Measurements from ENCODE around the gene OPCML. TPM values are rescaled to one million over a fixed set of nuclear protein-coding genes. Genes with fewer than 3 reads are reported as not detected.

The OPCML gene
- total and polyA plus RNA-seq, 5 donors = 0.14 to 2.8 (median 1.1) TPM

DNA sequence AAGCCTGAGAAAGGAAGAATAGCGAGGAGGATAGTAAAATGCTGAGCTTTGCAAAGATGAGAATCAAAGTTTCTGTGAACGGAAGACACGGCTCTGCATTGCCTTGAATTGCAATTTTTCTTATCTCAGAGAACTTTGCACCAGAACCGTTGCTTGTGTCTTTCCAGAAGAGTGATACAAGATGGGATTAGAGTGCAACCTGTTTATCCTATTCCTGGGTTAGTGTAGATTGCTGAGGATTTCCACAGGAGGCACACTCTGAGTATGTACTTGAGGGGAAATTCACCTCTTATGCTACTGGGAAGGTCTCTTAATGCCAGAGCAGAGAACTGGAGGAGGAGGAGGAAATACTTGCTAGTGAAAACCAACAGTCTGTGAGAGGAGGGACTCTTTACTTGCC, 377.5 kb downstream of the OPCML start:
- Histone ChIP-seq H3K27me3 (ENCODE audit: control insufficient read depth, insufficient read depth) (no peaks in the 10 kb centered on the region), H3K27ac (ENCODE audit: low read length) (no peak overlapping the region), H3K4me1 (ENCODE audit: control insufficient read depth, insufficient read depth, low read length) (no peaks in the 10 kb centered on the region), H3K4me3 (ENCODE audit: low read length) (no peak overlapping the region), H3K9me3 (ENCODE audit: control insufficient read depth, low read length) (no peaks in the 10 kb centered on the region)
- ATAC-seq = no peak
- WGBS = 42% methylated on average over 4 of the region's 4 CpGs
- no peak for DNase-seq
- intact Hi-C loops (cut with DNase I) = loop anchor here in 2 of 4 donors (5.0 kb wide), 1 partner anchor 72 kb away; no protein-coding TSS in a partner anchor

- Histone ChIP-seq H3K27me3 (ENCODE audit: control insufficient read depth, insufficient read depth) (no peaks in the 10 kb centered on the region), H3K4me3 (ENCODE audit: low read length) (no peak overlapping the region), H3K4me1 (ENCODE audit: control insufficient read depth, insufficient read depth, low read length) (no peaks in the 10 kb centered on the region), H3K9me3 (ENCODE audit: control insufficient read depth, low read length) (no peaks in the 10 kb centered on the region), H3K27ac (ENCODE audit: low read length) (no peak overlapping the region)
- intact Hi-C loops (cut with DNase I) = no loop called here
- 68% methylated on average over 8 of the region's 8 CpGs for WGBS
- DNase-seq = no peak
- ATAC-seq = no peak
Measured at GRCh38 chr11:133154076-133154475, 378.2 kb downstream of the OPCML start.

DNA sequence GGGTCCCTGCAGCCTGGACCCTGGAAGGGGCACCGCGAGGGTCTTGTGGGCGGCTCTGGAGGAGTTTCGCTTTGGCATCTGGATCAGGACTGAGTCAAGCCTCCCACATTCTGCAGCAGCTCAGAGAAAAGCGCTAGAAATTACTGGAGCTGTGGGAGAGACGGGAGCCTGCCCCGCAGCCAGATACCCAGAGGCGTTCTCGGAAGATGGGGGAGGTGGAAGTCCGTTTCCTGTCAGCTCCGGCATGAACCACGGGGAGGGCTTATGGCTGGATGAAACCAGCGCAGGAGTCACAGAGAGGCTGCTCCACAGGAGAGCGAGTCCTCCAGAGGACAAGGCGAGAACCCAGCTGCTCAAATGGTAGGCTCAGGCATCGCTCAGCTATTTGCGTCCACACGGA, 379.3 kb downstream of the OPCML start:
- no peak overlapping the region for H3K27ac ChIP-seq (ENCODE audit: low read length)
- no peak for DNase-seq
- H3K9me3 ChIP-seq (ENCODE audit: control insufficient read depth, low read length) = no peaks in the 10 kb centered on the region
- H3K4me3 ChIP-seq (ENCODE audit: low read length) = no peak overlapping the region
- intact Hi-C loops (cut with DNase I) = no loop called here
- peak in 1 of 2 donors; percentile 31 for ATAC-seq
- no peaks in the 10 kb centered on the region for H3K4me1 ChIP-seq (ENCODE audit: control insufficient read depth, insufficient read depth, low read length)
- H3K27me3 ChIP-seq (ENCODE audit: control insufficient read depth, insufficient read depth) = no peaks in the 10 kb centered on the region
- WGBS = 54% methylated on average over 18 of the region's 18 CpGs

DNA sequence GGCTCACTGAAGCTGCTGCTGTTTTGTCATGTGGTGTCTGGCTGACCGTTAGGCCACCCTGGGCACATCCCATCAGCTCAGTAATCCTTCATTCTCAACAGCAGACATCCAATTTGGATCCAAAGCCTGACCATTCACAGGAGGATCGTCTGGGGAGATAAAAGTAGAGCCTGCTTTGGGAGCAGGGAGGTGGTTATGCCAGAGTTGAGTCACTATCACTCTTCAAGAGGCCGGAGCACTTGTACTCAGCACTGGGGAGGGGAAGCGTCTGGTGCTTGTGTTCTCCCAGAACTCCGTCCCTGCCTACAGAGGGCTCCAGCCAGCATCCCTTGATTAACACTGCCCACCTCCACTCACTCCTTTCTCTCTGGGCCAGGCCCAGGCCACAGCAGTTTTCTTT, 382.6 kb downstream of the OPCML start:
- intact Hi-C loops (cut with DNase I) = no loop called here
- WGBS = 24% methylated on average over 5 of the region's 5 CpGs
- Histone ChIP-seq H3K4me1 (ENCODE audit: control insufficient read depth, insufficient read depth, low read length) (no peaks in the 10 kb centered on the region), H3K27me3 (ENCODE audit: control insufficient read depth, insufficient read depth) (no peaks in the 10 kb centered on the region), H3K9me3 (ENCODE audit: control insufficient read depth, low read length) (no peaks in the 10 kb centered on the region), H3K27ac (ENCODE audit: low read length) (no peak overlapping the region), H3K4me3 (ENCODE audit: low read length) (no peak overlapping the region)
- DNase-seq = no peak
- peak; percentile 61 to 63 for ATAC-seq

DNA sequence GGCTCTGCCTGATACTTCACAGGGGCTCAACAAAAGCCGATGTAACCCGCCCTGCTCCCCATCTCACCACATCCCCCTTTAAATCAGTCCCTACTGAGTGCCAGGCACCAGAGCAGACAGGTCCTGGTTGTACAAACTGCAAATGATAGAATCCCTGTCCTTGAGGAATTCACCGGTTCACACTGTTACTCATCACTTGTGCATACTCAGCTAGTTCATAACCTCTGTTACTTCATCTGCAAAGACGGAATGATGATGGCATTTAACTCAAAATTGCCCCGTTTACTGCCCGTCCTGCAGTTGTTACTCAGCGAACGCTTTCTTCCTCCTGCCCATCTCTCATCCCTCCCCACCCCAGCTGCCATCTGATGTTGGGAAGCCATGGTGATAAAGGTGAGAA, 384.7 kb downstream of the OPCML start:
- intact Hi-C loops (cut with DNase I) = no loop called here
- DNase-seq (no peak), ATAC-seq (no peak)
- H3K27ac ChIP-seq (ENCODE audit: low read length) = no peak overlapping the region
- no peaks in the 10 kb centered on the region for H3K9me3 ChIP-seq (ENCODE audit: control insufficient read depth, low read length)
- no peak overlapping the region for H3K4me3 ChIP-seq (ENCODE audit: low read length)
- WGBS = 85% methylated on average over 8 of the region's 8 CpGs
- no peaks in the 10 kb centered on the region for H3K27me3 ChIP-seq (ENCODE audit: control insufficient read depth, insufficient read depth)
- H3K4me1 ChIP-seq (ENCODE audit: control insufficient read depth, insufficient read depth, low read length) = no peaks in the 10 kb centered on the region

- Histone ChIP-seq H3K4me3 (ENCODE audit: low read length) (no peak overlapping the region), H3K4me1 (ENCODE audit: control insufficient read depth, insufficient read depth, low read length) (no peaks in the 10 kb centered on the region), H3K9me3 (ENCODE audit: control insufficient read depth, low read length) (no peaks in the 10 kb centered on the region), H3K27me3 (ENCODE audit: control insufficient read depth, insufficient read depth) (no peaks in the 10 kb centered on the region), H3K27ac (ENCODE audit: low read length) (no peak overlapping the region)
- intact Hi-C loops (cut with DNase I) = no loop called here
- 46% methylated on average over 7 of the region's 7 CpGs for WGBS
- ATAC-seq (no peak), DNase-seq (no peak)
Measured at GRCh38 chr11:133146697-133147306, 385.5 kb downstream of the OPCML start.

- H3K4me1 ChIP-seq (ENCODE audit: control insufficient read depth, insufficient read depth, low read length) = no peaks in the 10 kb centered on the region
- no peaks in the 10 kb centered on the region for H3K27me3 ChIP-seq (ENCODE audit: control insufficient read depth, insufficient read depth)
- 65% methylated on average over 5 of the region's 5 CpGs for WGBS
- intact Hi-C loops (cut with DNase I) = loop anchor here (5.0 to 10.0 kb wide), 3 partner anchors 687 to 697 kb away; no protein-coding TSS in a partner anchor
- H3K9me3 ChIP-seq (ENCODE audit: control insufficient read depth, low read length) = no peaks in the 10 kb centered on the region
- no peak for ATAC-seq
- no peak for DNase-seq
- H3K27ac ChIP-seq (ENCODE audit: low read length) = no peak overlapping the region
- H3K4me3 ChIP-seq (ENCODE audit: low read length) = no peak overlapping the region
Measured at GRCh38 chr11:133137939-133138338, 394.4 kb downstream of the OPCML start.

DNA sequence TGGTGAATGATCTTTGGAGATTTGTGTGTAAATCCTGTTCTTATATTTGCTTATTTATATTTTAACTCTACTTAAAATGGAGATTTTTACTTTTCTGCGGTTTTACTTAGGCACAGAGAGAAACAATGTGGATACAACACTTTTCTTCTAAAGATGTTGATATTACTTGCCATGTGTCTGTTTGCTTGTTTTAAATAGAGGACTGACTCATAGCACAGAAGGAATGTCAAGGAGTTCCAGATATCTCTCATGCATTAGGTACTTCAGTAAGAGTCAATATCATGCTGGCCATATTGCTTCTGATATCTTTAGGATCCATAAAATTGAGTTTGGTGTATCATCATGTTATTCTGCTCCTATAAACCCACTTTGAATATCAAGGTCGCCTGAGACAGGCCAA, 395.0 kb downstream of the OPCML start:
- no peaks in the 10 kb centered on the region for H3K4me1 ChIP-seq (ENCODE audit: control insufficient read depth, insufficient read depth, low read length)
- H3K27ac ChIP-seq (ENCODE audit: low read length) = no peak overlapping the region
- H3K9me3 ChIP-seq (ENCODE audit: control insufficient read depth, low read length) = no peaks in the 10 kb centered on the region
- 78% methylated on average over 2 of the region's 2 CpGs for WGBS
- no peak for DNase-seq
- H3K27me3 ChIP-seq (ENCODE audit: control insufficient read depth, insufficient read depth) = no peaks in the 10 kb centered on the region
- intact Hi-C loops (cut with DNase I) = loop anchor here (5.0 to 10.0 kb wide), 3 partner anchors 688 to 698 kb away; no protein-coding TSS in a partner anchor
- no peak for ATAC-seq
- no peak overlapping the region for H3K4me3 ChIP-seq (ENCODE audit: low read length)

DNA sequence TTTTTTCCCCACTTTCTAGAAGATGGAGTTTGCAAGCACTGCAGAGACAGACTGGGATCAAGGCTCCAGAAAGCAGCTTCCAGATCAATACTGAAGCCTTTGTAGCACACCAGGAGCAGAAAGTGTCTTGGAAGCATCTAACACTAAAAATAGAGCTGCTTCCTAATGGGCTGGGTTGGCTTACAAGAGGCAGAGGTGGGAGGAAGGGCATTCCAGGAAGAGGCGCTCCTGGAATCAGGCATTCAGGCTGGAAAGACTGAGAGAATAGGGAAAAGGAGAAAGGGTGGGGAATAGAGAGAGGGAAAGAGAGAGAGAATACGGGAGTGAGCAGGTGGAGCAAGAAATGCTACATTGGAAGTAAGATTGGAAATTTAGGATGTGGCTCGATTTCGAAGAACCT, 395.9 kb downstream of the OPCML start:
- ATAC-seq (no peak), DNase-seq (no peak)
- Histone ChIP-seq H3K4me1 (ENCODE audit: control insufficient read depth, insufficient read depth, low read length) (no peaks in the 10 kb centered on the region), H3K9me3 (ENCODE audit: control insufficient read depth, low read length) (no peaks in the 10 kb centered on the region), H3K27me3 (ENCODE audit: control insufficient read depth, insufficient read depth) (no peaks in the 10 kb centered on the region), H3K27ac (ENCODE audit: low read length) (no peak overlapping the region), H3K4me3 (ENCODE audit: low read length) (no peak overlapping the region)
- intact Hi-C loops (cut with DNase I) = loop anchor here (5.0 to 10.0 kb wide), 3 partner anchors 688 to 698 kb away; no protein-coding TSS in a partner anchor
- 67% methylated on average over 4 of the region's 4 CpGs for WGBS

- DNase-seq = peak; percentile 52 to 83 (median 73)
- no peak overlapping the region for H3K4me3 ChIP-seq (ENCODE audit: low read length)
- WGBS = 21% methylated on average over 11 of the region's 11 CpGs
- intact Hi-C loops (cut with DNase I) = loop anchor here (5.0 to 10.0 kb wide), 4 partner anchors 690 to 703 kb away; no protein-coding TSS in a partner anchor
- no peaks in the 10 kb centered on the region for H3K27me3 ChIP-seq (ENCODE audit: control insufficient read depth, insufficient read depth)
- no peak overlapping the region for H3K27ac ChIP-seq (ENCODE audit: low read length)
- H3K9me3 ChIP-seq (ENCODE audit: control insufficient read depth, low read length) = no peaks in the 10 kb centered on the region
- no peaks in the 10 kb centered on the region for H3K4me1 ChIP-seq (ENCODE audit: control insufficient read depth, insufficient read depth, low read length)
- ATAC-seq = peak; percentile 75 to 92
Measured at GRCh38 chr11:133134314-133135173, 397.8 kb downstream of the OPCML start.

- ATAC-seq (no peak), DNase-seq (no peak)
- Histone ChIP-seq H3K27me3 (ENCODE audit: control insufficient read depth, insufficient read depth) (no peaks in the 10 kb centered on the region), H3K9me3 (ENCODE audit: control insufficient read depth, low read length) (no peaks in the 10 kb centered on the region), H3K4me1 (ENCODE audit: control insufficient read depth, insufficient read depth, low read length) (no peaks in the 10 kb centered on the region), H3K4me3 (ENCODE audit: low read length) (no peak overlapping the region), H3K27ac (ENCODE audit: low read length) (no peak overlapping the region)
- WGBS = 72% methylated on average over 4 of the region's 4 CpGs
- intact Hi-C loops (cut with DNase I) = loop anchor here (5.0 to 10.0 kb wide), 3 partner anchors 691 to 704 kb away; no protein-coding TSS in a partner anchor
Measured at GRCh38 chr11:133133606-133134005, 398.7 kb downstream of the OPCML start.

Measured in right cardiac atrium (tissue), 5 donors.